ENCODE measurements around the gene BBS1. TPM values are rescaled to one million over a fixed set of nuclear protein-coding genes. Genes with fewer than 3 reads are reported as not detected.

The BBS1 gene
- total RNA-seq, 1 experiment from 2014 or later, result 29.8 TPM

DNA sequence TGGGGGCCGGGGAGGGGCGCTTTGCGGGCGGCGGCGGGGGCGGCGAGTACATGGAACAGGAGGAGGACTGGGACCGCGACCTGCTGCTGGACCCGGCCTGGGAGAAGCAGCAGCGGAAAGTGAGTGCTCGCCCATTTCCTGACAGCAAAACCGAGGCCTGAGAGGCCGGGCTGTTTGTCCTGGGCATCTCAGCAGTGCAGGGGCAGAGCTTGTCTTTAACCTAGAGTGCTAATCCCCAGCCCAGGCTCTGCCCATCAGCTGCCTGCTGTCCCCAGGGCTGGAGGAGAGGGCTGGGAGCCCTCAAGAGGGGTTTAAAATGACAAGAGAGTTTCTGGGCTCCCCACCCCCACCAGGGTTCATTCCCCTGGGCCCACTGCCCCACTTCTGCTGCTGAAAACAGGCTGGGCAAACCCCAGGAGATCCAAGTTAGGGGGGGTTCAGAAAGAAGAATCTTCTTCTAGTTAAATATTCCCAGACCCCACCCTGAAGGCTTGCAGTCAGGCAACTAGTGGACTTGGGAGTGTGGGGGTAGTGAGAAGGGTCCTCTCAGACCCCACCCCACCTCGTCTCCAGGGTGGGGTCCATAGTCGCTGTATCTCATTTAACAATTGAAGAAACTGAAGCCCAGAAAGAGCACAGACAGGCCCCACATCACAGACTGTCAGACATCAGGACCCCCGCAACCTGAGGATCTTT is 36.7 kb downstream of the BBS1 start:
- ChIA-PET RAD21 (ENCODE audit: low non-redundant PET in 1 of 2, low total read pairs in 2 of 2, uncharacterized antibody in 2 of 2, unreplicated experiment in 2 of 2) (no interaction called here), CTCF (no interaction called here), POLR2A (interaction anchor here (1.0 to 1.6 kb wide), 2 partner anchors 50 to 131 kb away, joined by 3 to 10 read pairs; partner anchors contain the start of gene RBM4B)
- H2AFZ ChIP-seq (ENCODE audit: low read depth, low read length, poor library complexity, severe bottlenecking), result no peak overlapping the region
- no peaks in the 10 kb centered on the region for H3K79me2 ChIP-seq (ENCODE audit: insufficient read depth, low read length)
- no peaks in the 10 kb centered on the region for H3K36me3 ChIP-seq (ENCODE audit: control insufficient read depth in 1 of 2, insufficient read depth in 2 of 2, low read length in 2 of 2)
- ATAC-seq (no peak), DNase-seq (ENCODE audit: low read depth, low spot score) (no peak)
- no peak overlapping the region for H3K9ac ChIP-seq (ENCODE audit: low read length)
- H3K9me2 ChIP-seq (ENCODE audit: insufficient read depth), result no peaks in the 10 kb centered on the region
- no peak overlapping the region for H3K27ac ChIP-seq (ENCODE audit: low read depth, low read length)
- peaks cover 0 to 12% of the 10 kb centered on the region in 2 experiments; a peak in 2 of 4 replicates for H3K4me1 ChIP-seq (ENCODE audit: control insufficient read depth in 1 of 2, insufficient read depth in 2 of 2, low read length in 2 of 2)
- no peak overlapping the region for H3K4me2 ChIP-seq (ENCODE audit: low read length)
- H4K20me1 ChIP-seq (ENCODE audit: insufficient read depth), result no peaks in the 10 kb centered on the region
- no peaks in the 10 kb centered on the region for H3K27me3 ChIP-seq (ENCODE audit: insufficient read depth, low read length)
- no peaks in the 10 kb centered on the region for H3K9me3 ChIP-seq (ENCODE audit: control insufficient read depth in 1 of 2, insufficient read depth in 1 of 2, low read depth in 1 of 2, low read length in 2 of 2)
- intact Hi-C loops (cut with micrococcal nuclease), result no loop called here
- TF ChIP-seq POLR2A (IDR thresholded peaks at IDR 0.05; ENCODE audit: borderline replicate concordance, extremely low read depth, insufficient read depth, insufficient read length) (no peak), CEBPB (IDR thresholded peaks at IDR 0.05; ENCODE audit: low read depth) (no peak), TCF7L2 (IDR thresholded peaks at IDR 0.05; ENCODE audit: borderline replicate concordance, extremely low read depth, insufficient read depth, insufficient read length) (no peak), SIN3A (IDR thresholded peaks at IDR 0.05; ENCODE audit: low read depth) (no peak), EGR1 (IDR thresholded peaks at IDR 0.05; ENCODE audit: low read depth) (no peak), ELF1 (IDR thresholded peaks at IDR 0.05; ENCODE audit: borderline replicate concordance, low read depth) (no peak), SRF (IDR thresholded peaks at IDR 0.05; ENCODE audit: low read depth) (no peak), RAD21 (IDR thresholded peaks at IDR 0.05; ENCODE audit: low read depth) (no peak), SP1 (IDR thresholded peaks at IDR 0.05; ENCODE audit: low read depth) (no peak), EZH2phosphoT487 (IDR thresholded peaks at IDR 0.05; ENCODE audit: borderline replicate concordance) (no peak), CBX3 (IDR thresholded peaks at IDR 0.05; ENCODE audit: low read depth) (no peak), FOSL1 (IDR thresholded peaks at IDR 0.05; ENCODE audit: low read depth) (no peak), ZNF274 (IDR thresholded peaks at IDR 0.05; ENCODE audit: low read depth, low read length) (no peak), JUND (IDR thresholded peaks at IDR 0.05) (no peak)
- TF ChIP-seq, protein P1, sequence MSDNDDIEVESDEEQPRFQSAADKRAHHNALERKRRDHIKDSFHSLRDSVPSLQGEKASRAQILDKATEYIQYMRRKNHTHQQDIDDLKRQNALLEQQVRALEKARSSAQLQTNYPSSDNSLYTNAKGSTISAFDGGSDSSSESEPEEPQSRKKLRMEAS (IDR thresholded peaks at IDR 0.05), result no peak
- TF ChIP-seq, protein P2, sequence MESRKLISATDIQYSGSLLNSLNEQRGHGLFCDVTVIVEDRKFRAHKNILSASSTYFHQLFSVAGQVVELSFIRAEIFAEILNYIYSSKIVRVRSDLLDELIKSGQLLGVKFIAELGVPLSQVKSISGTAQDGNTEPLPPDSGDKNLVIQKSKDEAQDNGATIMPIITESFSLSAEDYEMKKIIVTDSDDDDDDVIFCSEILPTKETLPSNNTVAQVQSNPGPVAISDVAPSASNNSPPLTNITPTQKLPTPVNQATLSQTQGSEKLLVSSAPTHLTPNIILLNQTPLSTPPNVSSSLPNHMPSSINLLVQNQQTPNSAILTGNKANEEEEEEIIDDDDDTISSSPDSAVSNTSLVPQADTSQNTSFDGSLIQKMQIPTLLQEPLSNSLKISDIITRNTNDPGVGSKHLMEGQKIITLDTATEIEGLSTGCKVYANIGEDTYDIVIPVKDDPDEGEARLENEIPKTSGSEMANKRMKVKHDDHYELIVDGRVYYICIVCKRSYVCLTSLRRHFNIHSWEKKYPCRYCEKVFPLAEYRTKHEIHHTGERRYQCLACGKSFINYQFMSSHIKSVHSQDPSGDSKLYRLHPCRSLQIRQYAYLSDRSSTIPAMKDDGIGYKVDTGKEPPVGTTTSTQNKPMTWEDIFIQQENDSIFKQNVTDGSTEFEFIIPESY (IDR thresholded peaks at IDR 0.05; ENCODE audit: extremely low read depth, insufficient replicate concordance, low read length), result no peak
- TF ChIP-seq, protein P3, sequence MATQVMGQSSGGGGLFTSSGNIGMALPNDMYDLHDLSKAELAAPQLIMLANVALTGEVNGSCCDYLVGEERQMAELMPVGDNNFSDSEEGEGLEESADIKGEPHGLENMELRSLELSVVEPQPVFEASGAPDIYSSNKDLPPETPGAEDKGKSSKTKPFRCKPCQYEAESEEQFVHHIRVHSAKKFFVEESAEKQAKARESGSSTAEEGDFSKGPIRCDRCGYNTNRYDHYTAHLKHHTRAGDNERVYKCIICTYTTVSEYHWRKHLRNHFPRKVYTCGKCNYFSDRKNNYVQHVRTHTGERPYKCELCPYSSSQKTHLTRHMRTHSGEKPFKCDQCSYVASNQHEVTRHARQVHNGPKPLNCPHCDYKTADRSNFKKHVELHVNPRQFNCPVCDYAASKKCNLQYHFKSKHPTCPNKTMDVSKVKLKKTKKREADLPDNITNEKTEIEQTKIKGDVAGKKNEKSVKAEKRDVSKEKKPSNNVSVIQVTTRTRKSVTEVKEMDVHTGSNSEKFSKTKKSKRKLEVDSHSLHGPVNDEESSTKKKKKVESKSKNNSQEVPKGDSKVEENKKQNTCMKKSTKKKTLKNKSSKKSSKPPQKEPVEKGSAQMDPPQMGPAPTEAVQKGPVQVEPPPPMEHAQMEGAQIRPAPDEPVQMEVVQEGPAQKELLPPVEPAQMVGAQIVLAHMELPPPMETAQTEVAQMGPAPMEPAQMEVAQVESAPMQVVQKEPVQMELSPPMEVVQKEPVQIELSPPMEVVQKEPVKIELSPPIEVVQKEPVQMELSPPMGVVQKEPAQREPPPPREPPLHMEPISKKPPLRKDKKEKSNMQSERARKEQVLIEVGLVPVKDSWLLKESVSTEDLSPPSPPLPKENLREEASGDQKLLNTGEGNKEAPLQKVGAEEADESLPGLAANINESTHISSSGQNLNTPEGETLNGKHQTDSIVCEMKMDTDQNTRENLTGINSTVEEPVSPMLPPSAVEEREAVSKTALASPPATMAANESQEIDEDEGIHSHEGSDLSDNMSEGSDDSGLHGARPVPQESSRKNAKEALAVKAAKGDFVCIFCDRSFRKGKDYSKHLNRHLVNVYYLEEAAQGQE (IDR thresholded peaks at IDR 0.05; ENCODE audit: low read depth), result no peak
- TF ChIP-seq, protein P4, sequence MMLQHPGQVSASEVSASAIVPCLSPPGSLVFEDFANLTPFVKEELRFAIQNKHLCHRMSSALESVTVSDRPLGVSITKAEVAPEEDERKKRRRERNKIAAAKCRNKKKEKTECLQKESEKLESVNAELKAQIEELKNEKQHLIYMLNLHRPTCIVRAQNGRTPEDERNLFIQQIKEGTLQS (IDR thresholded peaks at IDR 0.05), result no peak
- no TSS peak for BruUV-seq (replicated peaks)
- no peak overlapping the region for H3K4me3 ChIP-seq (replicated peaks in 1 of 2; ENCODE audit: low read depth in 1 of 2, low read length in 2 of 2)
